ENCODE results near the gene DCBLD2.

GRCh38 chr3:98791341-98792325 lies 109.9 kb downstream of the DCBLD2 start:
- TF ChIP-seq, protein P1, sequence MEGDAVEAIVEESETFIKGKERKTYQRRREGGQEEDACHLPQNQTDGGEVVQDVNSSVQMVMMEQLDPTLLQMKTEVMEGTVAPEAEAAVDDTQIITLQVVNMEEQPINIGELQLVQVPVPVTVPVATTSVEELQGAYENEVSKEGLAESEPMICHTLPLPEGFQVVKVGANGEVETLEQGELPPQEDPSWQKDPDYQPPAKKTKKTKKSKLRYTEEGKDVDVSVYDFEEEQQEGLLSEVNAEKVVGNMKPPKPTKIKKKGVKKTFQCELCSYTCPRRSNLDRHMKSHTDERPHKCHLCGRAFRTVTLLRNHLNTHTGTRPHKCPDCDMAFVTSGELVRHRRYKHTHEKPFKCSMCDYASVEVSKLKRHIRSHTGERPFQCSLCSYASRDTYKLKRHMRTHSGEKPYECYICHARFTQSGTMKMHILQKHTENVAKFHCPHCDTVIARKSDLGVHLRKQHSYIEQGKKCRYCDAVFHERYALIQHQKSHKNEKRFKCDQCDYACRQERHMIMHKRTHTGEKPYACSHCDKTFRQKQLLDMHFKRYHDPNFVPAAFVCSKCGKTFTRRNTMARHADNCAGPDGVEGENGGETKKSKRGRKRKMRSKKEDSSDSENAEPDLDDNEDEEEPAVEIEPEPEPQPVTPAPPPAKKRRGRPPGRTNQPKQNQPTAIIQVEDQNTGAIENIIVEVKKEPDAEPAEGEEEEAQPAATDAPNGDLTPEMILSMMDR (IDR thresholded peaks at IDR 0.05): no peak
- TF ChIP-seq POLR2A (IDR thresholded peaks at IDR 0.05) (no peak), POLR2AphosphoS5 (IDR thresholded peaks at IDR 0.05) (no peak), EP300 (IDR thresholded peaks at IDR 0.05) (no peak)

Measured in upper lobe of left lung (tissue), 4 donors.